Ishikawa (cell line): ENCODE data around the gene SEMA6A.

Experiments
- CEBPB ChIP-seq: IDR thresholded peaks from 2 replicates; pipeline ENCODE4 v1.6.1; 2012
- CREB1 ChIP-seq: IDR thresholded peaks from 2 replicates; pipeline ENCODE4 v1.6.1; 2012; ENCODE audit warnings: low read depth
- EGR1 ChIP-seq: IDR thresholded peaks from 2 replicates; pipeline ENCODE4 v1.6.1; 2012
- EP300 ChIP-seq: IDR thresholded peaks from 2 replicates; pipeline ENCODE4 v1.6.1; 2012; ENCODE audit warnings: borderline replicate concordance
- FOXM1 ChIP-seq: IDR thresholded peaks from 2 replicates; pipeline ENCODE4 v1.6.1; 2012; ENCODE audit warnings: low read depth, borderline replicate concordance
- NFIC ChIP-seq: IDR thresholded peaks from 2 replicates; pipeline ENCODE4 v1.6.1; 2012
- RAD21 ChIP-seq: IDR thresholded peaks from 2 replicates; pipeline ENCODE4 v1.6.1; 2012; ENCODE audit warnings: low read depth
- REST ChIP-seq: IDR thresholded peaks from 2 replicates; pipeline ENCODE4 v1.6.1; 2012; ENCODE audit warnings: low read depth, mild to moderate bottlenecking
- TAF1 ChIP-seq: IDR thresholded peaks from 2 replicates; pipeline ENCODE4 v1.6.1; 2012; ENCODE audit warnings: low read depth, mild to moderate bottlenecking
- TCF12 ChIP-seq: IDR thresholded peaks from 2 replicates; pipeline ENCODE4 v1.6.1; 2012; ENCODE audit warnings: low read depth
- TEAD4 ChIP-seq: IDR thresholded peaks from 2 replicates; pipeline ENCODE4 v1.6.1; 2012
- USF1 ChIP-seq: IDR thresholded peaks from 2 replicates; pipeline ENCODE4 v1.6.1; 2012
- YY1 ChIP-seq: IDR thresholded peaks from 2 replicates; pipeline ENCODE4 v1.6.1; 2012; ENCODE audit warnings: low read depth
- ZBTB7A ChIP-seq: IDR thresholded peaks from 2 replicates; pipeline ENCODE4 v1.6.1; 2012; ENCODE audit warnings: low read depth
- TF ChIP-seq, protein P1 (sequence below): IDR thresholded peaks from 2 replicates; pipeline ENCODE4 v1.6.1; 2012

SEMA6A gene

GRCh38 chr5:116517488-116517887, 57.1 kb downstream of the SEMA6A start:
- TF ChIP-seq REST (no peak), TCF12 (no peak), USF1 (no peak), EP300 (no peak), YY1 (no peak), TAF1 (no peak), CREB1 (no peak), RAD21 (no peak), EGR1 (no peak), ZBTB7A (no peak), FOXM1 (no peak), NFIC (no peak), TEAD4 (no peak), CEBPB (no peak)
- TF ChIP-seq, protein P1, sequence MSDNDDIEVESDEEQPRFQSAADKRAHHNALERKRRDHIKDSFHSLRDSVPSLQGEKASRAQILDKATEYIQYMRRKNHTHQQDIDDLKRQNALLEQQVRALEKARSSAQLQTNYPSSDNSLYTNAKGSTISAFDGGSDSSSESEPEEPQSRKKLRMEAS, result no peak

GRCh38 chr5:116516021-116516420, 58.6 kb downstream of the SEMA6A start:
- TF ChIP-seq USF1, result no peak
- no peak for TF ChIP-seq TAF1
- TF ChIP-seq NFIC, result no peak
- TF ChIP-seq CREB1, result no peak
- TF ChIP-seq REST, result no peak
- TF ChIP-seq CEBPB, result no peak
- no peak for TF ChIP-seq YY1
- TF ChIP-seq RAD21, result no peak
- TF ChIP-seq TCF12, result no peak
- no peak for TF ChIP-seq TEAD4
- TF ChIP-seq, protein P1, result no peak
- no peak for TF ChIP-seq ZBTB7A
- no peak for TF ChIP-seq EGR1
- TF ChIP-seq FOXM1, result no peak
- no peak for TF ChIP-seq EP300

DNA sequence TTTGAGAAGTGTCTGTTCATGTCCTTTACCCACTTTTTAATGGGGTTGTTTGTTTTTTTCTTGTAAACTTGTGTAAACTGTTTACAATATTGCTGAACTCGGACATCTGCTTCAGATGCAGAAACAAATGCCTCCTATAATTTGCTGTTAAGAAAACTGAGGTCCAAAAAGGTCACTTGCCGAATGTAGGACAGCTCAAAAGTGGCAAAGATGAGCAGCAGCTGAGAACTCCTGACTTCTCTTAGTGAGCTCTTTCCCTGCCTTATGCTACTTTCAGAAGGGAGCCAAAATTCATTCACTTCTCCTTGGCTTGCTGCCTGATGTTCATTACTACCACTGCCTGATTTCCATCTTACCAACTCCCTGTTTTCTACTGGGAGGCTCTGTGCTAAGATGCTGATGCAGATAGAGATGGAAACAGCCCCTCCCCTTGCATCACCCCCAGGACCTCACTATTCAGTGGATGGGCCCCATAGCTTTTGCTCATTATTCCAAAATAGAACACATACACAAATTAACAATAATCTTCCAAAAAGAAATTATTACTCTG, 60.1 kb downstream of the SEMA6A start:
- no peak for TF ChIP-seq REST
- TF ChIP-seq FOXM1, result no peak
- TF ChIP-seq EGR1, result no peak
- no peak for TF ChIP-seq NFIC
- no peak for TF ChIP-seq TCF12
- no peak for TF ChIP-seq RAD21
- no peak for TF ChIP-seq YY1
- TF ChIP-seq TEAD4, result no peak
- TF ChIP-seq, protein P1, result no peak
- TF ChIP-seq CEBPB, result no peak
- no peak for TF ChIP-seq ZBTB7A
- TF ChIP-seq EP300, result no peak
- TF ChIP-seq CREB1, result no peak
- no peak for TF ChIP-seq TAF1
- TF ChIP-seq USF1, result no peak

- TF ChIP-seq CEBPB (no peak), TAF1 (no peak), EGR1 (no peak), RAD21 (no peak), TEAD4 (no peak), USF1 (no peak), REST (no peak), CREB1 (no peak), NFIC (no peak), YY1 (no peak), ZBTB7A (no peak), TCF12 (no peak), EP300 (no peak), FOXM1 (no peak)
- TF ChIP-seq, protein P1, result no peak
Measured at GRCh38 chr5:116510517-116510916, 64.1 kb downstream of the SEMA6A start.
